ENCODE measurements around the gene DUSP19.

The DUSP19 gene

GRCh38 chr2:183091954-183092345 is 13.4 kb downstream of the DUSP19 start:
- H3K4me1 Mint-ChIP-seq = no peaks in the 10 kb centered on the region
- no peak for DNase-seq

DNA sequence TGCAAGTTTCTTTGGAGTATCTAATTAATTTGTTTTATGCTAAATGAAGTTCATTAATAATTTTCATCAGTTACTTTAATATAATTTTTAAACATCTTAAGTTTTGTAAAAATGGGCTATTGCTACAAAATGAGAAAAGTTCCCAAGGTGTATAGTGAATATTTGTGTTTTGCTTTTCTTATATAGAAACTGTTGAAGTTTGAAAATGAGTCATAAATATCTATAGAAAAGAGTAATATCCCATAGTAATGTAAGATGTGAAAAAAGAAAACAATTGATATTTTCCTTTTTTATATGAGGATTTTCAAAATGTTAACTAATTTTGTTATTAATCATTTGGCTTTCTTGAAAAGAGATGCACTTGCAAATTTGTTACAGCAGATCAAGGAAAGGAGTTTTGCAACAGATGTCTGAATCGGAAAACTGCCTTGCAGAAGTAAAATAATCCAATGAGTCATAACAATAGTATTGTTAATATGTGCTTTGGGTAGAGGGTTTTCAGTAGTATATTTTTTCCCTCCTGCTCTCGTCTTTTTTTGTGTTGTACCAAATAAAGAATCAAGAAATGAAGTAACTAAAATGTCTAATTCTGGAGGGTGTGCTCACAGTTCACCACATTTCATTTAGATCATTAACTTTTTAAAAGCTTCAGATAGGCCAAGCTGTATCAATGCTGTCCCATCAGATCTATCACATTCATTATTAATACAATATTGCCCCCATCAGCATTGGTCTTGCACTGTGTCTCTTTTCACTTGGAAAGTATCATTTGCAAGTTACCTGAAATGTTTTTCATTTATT is 15.5 kb downstream of the DUSP19 start:
- H3K4me1 Mint-ChIP-seq = no peaks in the 10 kb centered on the region
- no peaks in the 10 kb centered on the region for H3K9me3 Mint-ChIP-seq
- no peak overlapping the region for H3K27ac Mint-ChIP-seq
- H3K27me3 Mint-ChIP-seq = no peaks in the 10 kb centered on the region
- ATAC-seq (no peak), DNase-seq (no peak)
- no peak overlapping the region for H3K4me3 Mint-ChIP-seq

More at GRCh38 chr2:183091954-183092345, 13.4 kb downstream of the DUSP19 start:
- no peaks in the 10 kb centered on the region for H3K9me3 Mint-ChIP-seq
- no peaks in the 10 kb centered on the region for H3K27me3 Mint-ChIP-seq
- no peak overlapping the region for H3K4me3 Mint-ChIP-seq
- ATAC-seq = no peak
- peak overlapping the region in 1 of 2 donors; percentile 55 for H3K27ac Mint-ChIP-seq

- ATAC-seq = no peak
- H3K4me3 Mint-ChIP-seq = no peak overlapping the region
- no peaks in the 10 kb centered on the region for H3K4me1 Mint-ChIP-seq
- peaks cover 23% of the 10 kb centered on the region for H3K27me3 Mint-ChIP-seq
- H3K27ac Mint-ChIP-seq = no peak overlapping the region
- DNase-seq = no peak
- no peaks in the 10 kb centered on the region for H3K9me3 Mint-ChIP-seq
Observed at GRCh38 chr2:183105402-183106134, 27.0 kb downstream of the DUSP19 start.

DNA sequence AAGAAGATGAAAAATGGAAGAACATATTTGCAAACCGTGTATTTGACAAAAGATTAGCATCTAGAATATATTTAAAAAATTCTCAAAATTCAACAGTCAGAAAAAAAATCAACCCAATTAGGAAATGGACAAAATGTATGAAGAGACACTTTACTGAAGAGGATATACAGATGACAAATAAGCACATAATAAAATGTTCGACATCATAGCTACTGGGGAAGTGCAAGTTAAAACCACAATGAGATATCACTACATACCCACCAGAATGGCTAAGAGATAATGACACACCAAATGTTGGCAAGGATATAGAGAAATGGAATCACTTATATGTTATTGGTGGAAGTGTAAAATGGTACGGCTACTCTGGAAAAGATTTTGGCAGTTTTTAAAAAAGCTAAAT is 34.0 kb downstream of the DUSP19 start:
- DNase-seq (no peak), ATAC-seq (no peak)
- Mint-ChIP-seq H3K4me1 (no peaks in the 10 kb centered on the region), H3K27ac (no peak overlapping the region), H3K9me3 (no peaks in the 10 kb centered on the region), H3K27me3 (peaks cover 50% of the 10 kb centered on the region), H3K4me3 (no peak overlapping the region)

GRCh38 chr2:183113630-183114029 is 35.1 kb downstream of the DUSP19 start:
- H3K27me3 Mint-ChIP-seq = peaks cover 50% of the 10 kb centered on the region
- H3K4me1 Mint-ChIP-seq = no peaks in the 10 kb centered on the region
- ATAC-seq (no peak), DNase-seq (no peak)
- H3K4me3 Mint-ChIP-seq = no peak overlapping the region
- H3K9me3 Mint-ChIP-seq = no peaks in the 10 kb centered on the region
- no peak overlapping the region for H3K27ac Mint-ChIP-seq

- Mint-ChIP-seq H3K4me1 (no peaks in the 10 kb centered on the region), H3K27me3 (peaks cover 55% of the 10 kb centered on the region)
Observed at GRCh38 chr2:183117226-183117625, 38.7 kb downstream of the DUSP19 start.

GRCh38 chr2:183123117-183123958 is 44.8 kb downstream of the DUSP19 start:
- DNase-seq (peak in 1 of 2 donors; percentile 8), ATAC-seq (no peak)
- Mint-ChIP-seq H3K27ac (peak overlapping the region in 1 of 2 donors; percentile 98), H3K27me3 (peaks cover 29% of the 10 kb centered on the region), H3K4me1 (peaks cover 26% of the 10 kb centered on the region), H3K9me3 (no peaks in the 10 kb centered on the region), H3K4me3 (peak overlapping the region; percentile 92 to 94)

More at GRCh38 chr2:183117226-183117625, 38.7 kb downstream of the DUSP19 start:
- no peak overlapping the region for H3K4me3 Mint-ChIP-seq
- no peak overlapping the region for H3K27ac Mint-ChIP-seq
- no peak for ATAC-seq
- H3K9me3 Mint-ChIP-seq = no peaks in the 10 kb centered on the region
- DNase-seq = no peak

DNA sequence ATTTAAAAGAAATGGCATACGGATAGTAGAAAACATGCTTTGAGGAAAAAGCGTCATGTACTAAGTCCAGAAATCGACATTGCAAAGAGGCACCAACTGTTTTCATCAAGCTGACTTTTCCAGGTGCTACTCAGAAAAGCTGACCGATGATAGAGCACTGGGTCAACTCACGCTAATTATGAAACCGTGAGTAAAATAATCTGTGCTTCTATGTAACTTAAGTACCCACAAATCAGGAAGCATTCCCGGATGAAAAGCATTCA is 45.3 kb downstream of the DUSP19 start:
- Mint-ChIP-seq H3K27me3 (peaks cover 29% of the 10 kb centered on the region), H3K4me3 (peak overlapping the region; percentile 92 to 94), H3K27ac (peak overlapping the region; percentile 95 to 98), H3K9me3 (no peaks in the 10 kb centered on the region), H3K4me1 (peaks cover 29% of the 10 kb centered on the region)
- DNase-seq (no peak), ATAC-seq (peak; percentile 48)

- H3K27ac Mint-ChIP-seq = peak within 1 kb of the TSS; percentile 95 to 98
- DNase-seq = peak; percentile 75 to 82
Observed at GRCh38 chr2:183124222-183124956, 45.8 kb downstream of the DUSP19 start, which contains the start of gene NUP35. TSS of gene NUP35 (plus strand) at chr2:183124443. CDS start at chr2:183124458, 15 bp downstream.

GRCh38 chr2:183124957-183125255 is 46.4 kb downstream of the DUSP19 start:
- Mint-ChIP-seq H3K9me3 (no peaks in the 10 kb centered on the region), H3K27ac (peak overlapping the region; percentile 95 to 98), H3K4me1 (peaks cover 32% of the 10 kb centered on the region), H3K4me3 (peak overlapping the region; percentile 92 to 94), H3K27me3 (peaks cover 20% of the 10 kb centered on the region)
- DNase-seq = no peak
- no peak for ATAC-seq

More at GRCh38 chr2:183124222-183124956, 45.8 kb downstream of the DUSP19 start, which contains the start of gene NUP35:
- peaks cover 24% of the 10 kb centered on the region for H3K27me3 Mint-ChIP-seq
- peak; percentile 96 for ATAC-seq
- H3K9me3 Mint-ChIP-seq = no peaks in the 10 kb centered on the region
- H3K4me3 Mint-ChIP-seq = peak within 1 kb of the TSS; percentile 92 to 94
- peaks cover 32% of the 10 kb centered on the region for H3K4me1 Mint-ChIP-seq

- H3K4me1 Mint-ChIP-seq = peaks cover 32% of the 10 kb centered on the region
- no peak for ATAC-seq
- H3K9me3 Mint-ChIP-seq = no peaks in the 10 kb centered on the region
- DNase-seq = no peak
- peak overlapping the region; percentile 95 to 98 for H3K27ac Mint-ChIP-seq
- H3K27me3 Mint-ChIP-seq = peaks cover 11% of the 10 kb centered on the region
- peak overlapping the region; percentile 92 to 94 for H3K4me3 Mint-ChIP-seq
Observed at GRCh38 chr2:183125659-183126341, 47.3 kb downstream of the DUSP19 start.

DNA sequence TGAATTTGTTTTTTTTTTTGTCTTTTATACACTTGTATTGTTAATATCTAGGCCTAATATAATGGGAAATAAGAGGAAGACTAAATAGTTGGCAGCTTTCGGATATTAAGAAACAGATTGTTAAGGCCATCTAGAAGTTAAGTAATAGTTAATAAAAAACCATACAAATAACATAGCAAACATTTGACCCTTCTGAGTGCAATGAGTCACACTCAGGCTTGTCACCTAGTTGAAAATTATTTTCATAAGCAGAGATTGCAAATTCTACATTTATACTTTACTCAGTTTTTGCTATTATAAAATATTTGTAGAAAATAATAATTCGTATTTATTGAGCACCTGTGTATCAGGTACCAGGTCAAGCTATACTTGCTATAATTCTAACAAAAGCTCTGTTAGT is 48.1 kb downstream of the DUSP19 start:
- Mint-ChIP-seq H3K27ac (no peak overlapping the region), H3K9me3 (no peaks in the 10 kb centered on the region), H3K4me3 (peak overlapping the region; percentile 92 to 94), H3K27me3 (peaks cover 6% of the 10 kb centered on the region), H3K4me1 (peaks cover 32% of the 10 kb centered on the region)
- ATAC-seq (no peak), DNase-seq (no peak)

DNA sequence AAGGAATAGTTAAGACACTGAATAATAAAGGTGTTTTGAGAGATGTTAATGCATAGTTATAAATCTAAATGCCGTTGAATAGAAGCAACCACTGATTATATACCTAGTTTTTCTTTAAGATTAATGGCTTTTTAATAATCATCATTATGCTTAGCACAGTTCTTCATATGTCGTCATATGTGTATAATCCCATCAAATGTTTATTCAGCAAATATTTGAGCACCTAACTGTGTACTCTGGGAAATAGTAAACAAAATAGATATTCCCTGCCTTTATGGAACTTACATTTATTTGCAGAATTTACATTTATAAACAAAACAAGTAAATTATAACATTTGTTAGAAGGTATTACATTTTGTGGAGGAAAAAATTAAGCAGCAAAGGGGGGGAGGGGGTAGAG is 55.5 kb downstream of the DUSP19 start:
- peaks cover under 1% of the 10 kb centered on the region for H3K4me1 Mint-ChIP-seq
- no peak overlapping the region for H3K4me3 Mint-ChIP-seq
- DNase-seq (no peak), ATAC-seq (no peak)
- H3K9me3 Mint-ChIP-seq = no peaks in the 10 kb centered on the region
- H3K27me3 Mint-ChIP-seq = no peaks in the 10 kb centered on the region
- no peak overlapping the region for H3K27ac Mint-ChIP-seq

DNA sequence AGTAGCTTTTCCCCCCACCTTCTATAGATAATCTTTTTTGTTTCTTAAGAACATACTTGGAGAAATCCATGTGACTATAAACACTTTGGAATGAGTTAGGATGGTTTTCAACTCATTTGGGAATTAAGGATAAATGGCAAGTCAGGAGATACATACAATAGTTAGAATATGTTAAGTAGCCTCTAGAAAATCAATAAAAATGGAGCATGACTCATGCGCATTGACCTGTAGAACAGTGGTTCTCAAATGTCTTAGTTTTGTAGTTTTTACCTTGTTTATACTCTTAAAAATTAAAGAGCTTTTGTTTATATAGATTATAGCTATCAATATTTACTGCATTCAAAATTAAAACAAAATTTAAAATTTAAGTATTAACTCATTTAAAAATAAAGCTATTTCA is 70.4 kb downstream of the DUSP19 start:
- H3K9me3 Mint-ChIP-seq = peaks cover 6% of the 10 kb centered on the region in 2 donors
- no peak for ATAC-seq
- H3K27ac Mint-ChIP-seq = no peak overlapping the region
- peaks cover 15% of the 10 kb centered on the region for H3K4me1 Mint-ChIP-seq
- H3K4me3 Mint-ChIP-seq = no peak overlapping the region
- no peak for DNase-seq
- H3K27me3 Mint-ChIP-seq = no peaks in the 10 kb centered on the region
